ENCODE measurements around the gene UBR4. TPM values are rescaled to one million over a fixed set of nuclear protein-coding genes. Genes with fewer than 3 reads are reported as not detected.

The UBR4 gene
- total RNA-seq, 1 experiment from 2014 or later: 107 TPM

GRCh38 chr1:19096990-19097389 is 113.1 kb downstream of the UBR4 start:
- RAD21 ChIA-PET (ENCODE audit: low non-redundant PET in 1 of 2, low total read pairs in 2 of 2, uncharacterized antibody in 2 of 2, unreplicated experiment in 2 of 2): interaction anchor here (0.8 to 2.0 kb wide), 2 partner anchors 192 to 213 kb away, joined by 4 to 7 read pairs; no protein-coding TSS in a partner anchor
- no peak overlapping the region for H2AFZ ChIP-seq (ENCODE audit: low read depth, low read length, poor library complexity, severe bottlenecking)
- H3K4me1 ChIP-seq (ENCODE audit: control insufficient read depth in 1 of 2, insufficient read depth in 2 of 2, low read length in 2 of 2): no peaks in the 10 kb centered on the region
- intact Hi-C loops (cut with micrococcal nuclease): loop anchor here (1.0 kb wide), 3 partner anchors 190 to 500 kb away; no protein-coding TSS in a partner anchor
- no peaks in the 10 kb centered on the region for H3K9me3 ChIP-seq (ENCODE audit: control insufficient read depth in 1 of 2, insufficient read depth in 1 of 2, low read depth in 1 of 2, low read length in 2 of 2)
- no peak overlapping the region for H3K4me3 ChIP-seq (replicated peaks in 1 of 2; ENCODE audit: low read depth in 1 of 2, low read length in 2 of 2)
- no TSS peak for BruUV-seq (replicated peaks)
- no peak for TF ChIP-seq CBX3 (IDR thresholded peaks at IDR 0.05; ENCODE audit: low read depth)
- TF ChIP-seq ATF3 (IDR thresholded peaks at IDR 0.05): no peak
- TF ChIP-seq TCF7L2 (IDR thresholded peaks at IDR 0.05; ENCODE audit: borderline replicate concordance, extremely low read depth, insufficient read depth, insufficient read length): no peak
- no peak for TF ChIP-seq ZBTB33 (IDR thresholded peaks at IDR 0.05; ENCODE audit: extremely low read depth, insufficient replicate concordance, low read length)
- no peak for TF ChIP-seq JUND (IDR thresholded peaks at IDR 0.05)
- no peak for TF ChIP-seq SIN3A (IDR thresholded peaks at IDR 0.05; ENCODE audit: low read depth)
- peak; percentile 44; the same call in 1 of the 2 replicates for ATAC-seq
- H3K9ac ChIP-seq (ENCODE audit: low read length): no peak overlapping the region
- peaks cover 70 to 83% of the 10 kb centered on the region in 2 experiments; a peak in 3 of 4 replicates for H3K36me3 ChIP-seq (ENCODE audit: control insufficient read depth in 1 of 2, insufficient read depth in 2 of 2, low read length in 2 of 2)
- CTCF ChIA-PET: interaction anchor here (2.6 kb wide), 1 partner anchor 190 kb away, joined by 7 read pairs; no protein-coding TSS in a partner anchor
- H3K79me2 ChIP-seq (ENCODE audit: insufficient read depth, low read length): no peaks in the 10 kb centered on the region
- no peak overlapping the region for H3K27ac ChIP-seq (ENCODE audit: low read depth, low read length)
- H3K27me3 ChIP-seq (ENCODE audit: insufficient read depth, low read length): no peaks in the 10 kb centered on the region
- no peaks in the 10 kb centered on the region for H3K9me2 ChIP-seq (ENCODE audit: insufficient read depth)
- no peak for DNase-seq (ENCODE audit: low read depth, low spot score)
- H3K4me2 ChIP-seq (ENCODE audit: low read length): no peak overlapping the region
- POLR2A ChIA-PET: no interaction called here
- H4K20me1 ChIP-seq (ENCODE audit: insufficient read depth): no peaks in the 10 kb centered on the region

Data from HCT116 (cell line).